Measurements from ENCODE around the gene NQO1. TPM values are rescaled to one million over a fixed set of nuclear protein-coding genes. Genes with fewer than 3 reads are reported as not detected.

NQO1 gene
- total RNA-seq: 146 and 312 TPM in 2 replicates

GRCh38 chr16:69726313-69727060 is at the start of gene NQO1:
Gene NQO1 (minus strand): TSS chr16:69726560. CDS start chr16:69726439, 121 bp downstream.

GRCh38 chr16:69761983-69762813 is 35.8 kb upstream of the NQO1 start, which contains the start of gene WWP2:
Gene WWP2 (plus strand): TSS chr16:69762332. CDS start chr16:69787011, 24,679 bp downstream.

GRCh38 chr16:69754469-69755310 is 28.3 kb upstream of the NQO1 start, which contains the start of gene NOB1:
Gene NOB1 (minus strand): TSS chr16:69754926. CDS start chr16:69754910, 16 bp downstream.

Other genes starting within 250 kb of the NQO1 start
- 9.5 and 11.5 TPM in 2 replicates for gene NFAT5, start 160.6 kb downstream of the NQO1 start, total RNA-seq
- gene NOB1, start 28.4 kb upstream of the NQO1 start, total RNA-seq: 33.0 and 44.0 TPM in 2 replicates
- 11.2 and 15.2 TPM in 2 replicates for gene WWP2, start 35.8 kb upstream of the NQO1 start, total RNA-seq
- gene CLEC18A, start 224.8 kb upstream of the NQO1 start, total RNA-seq: 0.12 TPM in 1 of 2 replicates, not detected in the other